Vagina (tissue), 2 donors: Measurements from ENCODE around the gene KRTAP3-1. TPM values are rescaled to one million over a fixed set of nuclear protein-coding genes. Genes with fewer than 3 reads are reported as not detected.

Experiments used
- DNase-seq, 2 donors: peaks; one replicate each; pipeline ENCODE4 v3.0.0-alpha.2; 2017; ENCODE audit errors: extremely low spot score in 2 of 2
- H3K27ac ChIP-seq: fragments of 200-600 bp; sonication (generic); one replicate; pipeline ENCODE4 v1.5.1; 2019
- H3K27me3 ChIP-seq: fragments of 200-600 bp; sonication (generic); one replicate; pipeline ENCODE4 v1.5.1; 2019
- H3K36me3 ChIP-seq, 2 donors: fragments of 200-600 bp; sonication (generic); one replicate each; pipeline ENCODE4 v1.5.1; 2017 to 2019
- H3K4me1 ChIP-seq: fragments of 200-600 bp; sonication (generic); one replicate; pipeline ENCODE4 v1.5.1; 2019
- H3K4me3 ChIP-seq, 2 donors: fragments of 200-600 bp; sonication (generic); 1 replicate in 1 of 2; 2 replicates in 1 of 2; pipeline ENCODE4 v1.5.1; 2016 to 2019
- H3K9me3 ChIP-seq: fragments of 200-600 bp; sonication (generic); one replicate; pipeline ENCODE4 v1.5.1; 2019
- CTCF ChIP-seq, 3 experiments: fragments of 450-650 bp in 2 of 3; fragments of 200-600 bp in 1 of 3; sonication (generic) in 1 of 3; IDR thresholded peaks; one replicate each; pipeline ENCODE4 v1.5.1; 2017 to 2019; ENCODE audit warnings: antibody characterized with exemption in 3 of 3, mild to moderate bottlenecking in 2 of 3, moderate library complexity in 2 of 3
- POLR2A ChIP-seq, 2 donors: fragments of 450-650 bp; IDR thresholded peaks; one replicate each; pipeline ENCODE4 v1.6.1; 2017; ENCODE audit warnings: antibody characterized with exemption in 2 of 2, mild to moderate bottlenecking in 2 of 2, moderate library complexity in 2 of 2
- POLR2AphosphoS5 ChIP-seq, 2 donors: sonication (generic); formaldehyde crosslinking; IDR thresholded peaks; one replicate each; pipeline ENCODE4 v1.9.0; 2017; ENCODE audit warnings: antibody characterized with exemption in 2 of 2, mild to moderate bottlenecking in 2 of 2, low read depth in 1 of 2; ENCODE audit not compliant: insufficient read depth in 1 of 2
- intact Hi-C: fragments of 100-400 bp; cut with DNase I; formaldehyde crosslinking; loops from one replicate; pipeline ENCODE4 v1.15.1; 2023
- total RNA-seq: library from RNA; depleted of rRNA; stranded (reverse); fragments of >200 nt; gene quantifications from one replicate; pipeline ENCODE4 v1.2.3, GENCODE V29; 2016

The KRTAP3-1 gene
- total RNA-seq, 1 donor from 2014 or later, result not detected

GRCh38 chr17:40997361-40997760 lies 11.6 kb downstream of the KRTAP3-1 start:
- Histone ChIP-seq H3K9me3 (no peaks in the 10 kb centered on the region), H3K4me3 (no peak overlapping the region), H3K27me3 (no peaks in the 10 kb centered on the region), H3K4me1 (no peaks in the 10 kb centered on the region), H3K36me3 (no peaks in the 10 kb centered on the region), H3K27ac (no peak overlapping the region)
- intact Hi-C loops, result no loop called here
- no peak for TF ChIP-seq POLR2AphosphoS5 (IDR thresholded peaks at IDR 0.05; ENCODE audit: insufficient read depth in 1 of 2, low read depth in 1 of 2)
- TF ChIP-seq CTCF (IDR thresholded peaks at IDR 0.05), result no peak
- no peak for TF ChIP-seq POLR2A (IDR thresholded peaks at IDR 0.05)
- no peak for DNase-seq

- no peaks in the 10 kb centered on the region for H3K4me1 ChIP-seq
- H3K27ac ChIP-seq, result no peak overlapping the region
- H3K4me3 ChIP-seq, result no peak overlapping the region
- no peaks in the 10 kb centered on the region for H3K36me3 ChIP-seq
- no peaks in the 10 kb centered on the region for H3K9me3 ChIP-seq
- no peak for DNase-seq
- no peaks in the 10 kb centered on the region for H3K27me3 ChIP-seq
- TF ChIP-seq POLR2A (IDR thresholded peaks at IDR 0.05), result no peak
- TF ChIP-seq CTCF (IDR thresholded peaks at IDR 0.05), result no peak
- TF ChIP-seq POLR2AphosphoS5 (IDR thresholded peaks at IDR 0.05; ENCODE audit: insufficient read depth in 1 of 2, low read depth in 1 of 2), result no peak
- intact Hi-C loops, result no loop called here
Measured at GRCh38 chr17:40996829-40997228, 12.1 kb downstream of the KRTAP3-1 start.

GRCh38 chr17:40995116-40995515 lies 13.8 kb downstream of the KRTAP3-1 start:
- no peaks in the 10 kb centered on the region for H3K36me3 ChIP-seq
- DNase-seq, result no peak
- H3K4me1 ChIP-seq, result no peaks in the 10 kb centered on the region
- no peak overlapping the region for H3K27ac ChIP-seq
- no peak overlapping the region for H3K4me3 ChIP-seq
- no peak for TF ChIP-seq CTCF (IDR thresholded peaks at IDR 0.05)
- TF ChIP-seq POLR2A (IDR thresholded peaks at IDR 0.05), result no peak
- no peak for TF ChIP-seq POLR2AphosphoS5 (IDR thresholded peaks at IDR 0.05; ENCODE audit: insufficient read depth in 1 of 2, low read depth in 1 of 2)
- no peaks in the 10 kb centered on the region for H3K27me3 ChIP-seq
- intact Hi-C loops, result no loop called here
- no peaks in the 10 kb centered on the region for H3K9me3 ChIP-seq

GRCh38 chr17:40993839-40994238 lies 15.1 kb downstream of the KRTAP3-1 start, which contains the start of gene KRTAP3-3:
KRTAP3-3 (minus strand) TSS chr17:40994164; CDS start chr17:40994097, 67 bp downstream.
- no peaks in the 10 kb centered on the region for H3K9me3 ChIP-seq
- H3K27me3 ChIP-seq, result no peaks in the 10 kb centered on the region
- no peak within 1 kb of the TSS for H3K27ac ChIP-seq
- no peaks in the 10 kb centered on the region for H3K36me3 ChIP-seq
- no peaks in the 10 kb centered on the region for H3K4me1 ChIP-seq
- no peak for DNase-seq
- TF ChIP-seq POLR2A (IDR thresholded peaks at IDR 0.05) (no peak), POLR2AphosphoS5 (IDR thresholded peaks at IDR 0.05; ENCODE audit: insufficient read depth in 1 of 2, low read depth in 1 of 2) (no peak), CTCF (IDR thresholded peaks at IDR 0.05) (no peak)
- intact Hi-C loops, result no loop called here
- no peak within 1 kb of the TSS for H3K4me3 ChIP-seq

GRCh38 chr17:40993084-40993483 lies 15.8 kb downstream of the KRTAP3-1 start:
- Histone ChIP-seq H3K9me3 (no peaks in the 10 kb centered on the region), H3K4me1 (no peaks in the 10 kb centered on the region), H3K27me3 (no peaks in the 10 kb centered on the region), H3K4me3 (no peak overlapping the region), H3K36me3 (no peaks in the 10 kb centered on the region), H3K27ac (no peak overlapping the region)
- intact Hi-C loops, result no loop called here
- no peak for DNase-seq
- TF ChIP-seq POLR2AphosphoS5 (IDR thresholded peaks at IDR 0.05; ENCODE audit: insufficient read depth in 1 of 2, low read depth in 1 of 2), result no peak
- TF ChIP-seq POLR2A (IDR thresholded peaks at IDR 0.05), result no peak
- no peak for TF ChIP-seq CTCF (IDR thresholded peaks at IDR 0.05)
